NOMO-1 (cell line): Measurements from ENCODE around the gene LAGE3.

ENCODE experiments used
- DNase-seq, 2 experiments: peaks; one replicate each; lab custom pipeline; 2025; ENCODE audit not compliant: unreplicated experiment in 2 of 2; lab: John Stamatoyannopoulos, UW

The LAGE3 gene

GRCh38 chrX:154436983-154437752 lies 41.9 kb downstream of the LAGE3 start, which contains the start of gene GDI1:
GDI1 (plus strand) TSS chrX:154437154; CDS start chrX:154437255, 101 bp downstream.
- no peak for DNase-seq

GRCh38 chrX:154436374-154436982 lies 42.6 kb downstream of the LAGE3 start:
- DNase-seq, result no peak

- no peak for DNase-seq
Measured at GRCh38 chrX:154435171-154435733, 43.8 kb downstream of the LAGE3 start.

GRCh38 chrX:154434394-154435168 lies 44.5 kb downstream of the LAGE3 start:
- no peak for DNase-seq

GRCh38 chrX:154433605-154434004 lies 45.5 kb downstream of the LAGE3 start:
- DNase-seq, result no peak

- no peak for DNase-seq
Measured at GRCh38 chrX:154432210-154432609, 46.9 kb downstream of the LAGE3 start.

- DNase-seq, result peak in 1 of 2 experiments; percentile 6
Measured at GRCh38 chrX:154431341-154431740, 47.7 kb downstream of the LAGE3 start.

GRCh38 chrX:154430916-154431315 lies 48.2 kb downstream of the LAGE3 start:
- DNase-seq, result peak in 1 of 2 experiments; percentile 9

GRCh38 chrX:154430479-154430878 lies 48.6 kb downstream of the LAGE3 start:
- no peak for DNase-seq

- no peak for DNase-seq
Measured at GRCh38 chrX:154429711-154430110, 49.4 kb downstream of the LAGE3 start.

- DNase-seq, result peak; percentile 83 to 93
Measured at GRCh38 chrX:154428176-154429171, 50.6 kb downstream of the LAGE3 start, which contains the start of gene ATP6AP1. ATP6AP1 (plus strand) TSS chrX:154428677; CDS start chrX:154428693, 16 bp downstream.
